NOMO-1 treated with DMSO at 0.1 percent for 48 hours (cell line): Measurements from ENCODE around the gene CALHM3.
A peak's percentile ranks its signal among the peaks of the same experiment; 100 is the strongest.
"Not testable (repeated sequence)": the region's sequence is repeated elsewhere in the genome, so short reads cannot be mapped to it uniquely, and the experiment has no call there.

Experiments used
- DNase-seq: peaks from one replicate; lab custom pipeline; 2025; ENCODE audit not compliant: unreplicated experiment; lab: John Stamatoyannopoulos, UW

Gene CALHM3, protein sequence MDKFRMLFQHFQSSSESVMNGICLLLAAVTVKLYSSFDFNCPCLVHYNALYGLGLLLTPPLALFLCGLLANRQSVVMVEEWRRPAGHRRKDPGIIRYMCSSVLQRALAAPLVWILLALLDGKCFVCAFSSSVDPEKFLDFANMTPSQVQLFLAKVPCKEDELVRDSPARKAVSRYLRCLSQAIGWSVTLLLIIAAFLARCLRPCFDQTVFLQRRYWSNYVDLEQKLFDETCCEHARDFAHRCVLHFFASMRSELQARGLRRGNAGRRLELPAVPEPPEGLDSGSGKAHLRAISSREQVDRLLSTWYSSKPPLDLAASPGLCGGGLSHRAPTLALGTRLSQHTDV

DNA sequence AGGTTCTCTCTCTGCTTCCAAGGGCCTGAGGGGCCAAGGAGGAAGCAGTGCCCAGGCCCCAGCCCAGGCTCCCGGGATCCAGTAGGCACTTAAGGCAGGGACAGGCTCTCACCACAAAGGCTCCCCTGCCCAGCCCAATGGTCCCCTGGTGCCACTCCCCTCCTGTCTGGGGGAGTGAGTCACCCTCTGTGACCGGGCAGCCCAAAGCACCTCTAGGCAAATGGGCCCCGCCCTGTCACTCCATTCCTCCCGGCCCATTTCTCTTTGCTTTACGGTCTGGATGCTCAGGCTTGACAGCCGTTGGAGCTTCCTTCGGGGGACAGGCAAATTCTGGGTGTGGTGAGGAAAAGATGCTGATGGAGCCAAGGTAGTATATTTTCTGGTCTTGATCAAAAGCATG is at the start of gene CALHM3:
Gene CALHM3 (minus strand): TSS at position 106 of the 400 bp plus-strand sequence. CDS start 208 bp downstream, outside the sequence.
- no peak for DNase-seq

DNA sequence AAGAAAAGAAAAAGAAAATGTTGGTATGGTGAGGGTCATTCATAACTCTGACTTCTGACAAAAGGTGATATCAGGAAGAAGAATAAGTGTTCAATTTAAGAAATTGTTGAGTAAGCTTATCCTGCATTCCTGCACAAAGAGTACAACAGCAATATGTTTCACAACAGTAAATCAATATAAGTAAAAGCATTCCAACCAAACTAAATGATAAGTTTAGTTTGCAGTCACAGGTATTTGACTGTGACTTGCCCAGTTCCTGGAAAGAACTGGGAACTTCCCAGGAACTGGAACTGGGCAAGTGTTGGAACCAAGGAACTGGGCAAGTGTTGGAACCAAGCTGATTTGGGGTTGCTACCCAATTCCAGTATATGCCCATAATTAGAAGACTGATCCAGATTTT is 49.5 kb upstream of the CALHM3 start:
- no peak for DNase-seq

- DNase-seq, result not testable (repeated sequence)
Measured at GRCh38 chr10:103527476-103527875, 48.4 kb upstream of the CALHM3 start.

DNA sequence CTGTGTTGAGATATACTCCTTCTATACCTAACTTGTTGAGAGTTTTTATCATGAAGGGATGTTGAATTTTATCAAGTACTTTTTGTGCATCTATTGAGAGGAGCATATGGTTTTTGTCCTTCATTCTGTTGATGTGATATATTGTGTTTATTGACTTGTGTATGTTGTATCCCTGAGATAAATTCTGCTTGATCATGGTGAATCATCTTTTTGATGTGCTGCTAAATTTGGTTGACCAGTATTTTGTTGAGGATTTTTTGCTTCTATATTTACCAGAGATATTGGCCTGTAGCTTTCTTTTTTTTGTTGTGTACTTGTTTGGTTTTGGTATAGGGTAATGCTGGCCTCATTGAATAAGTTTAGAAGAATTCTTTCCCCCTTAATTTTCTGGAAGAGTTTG is 46.9 kb upstream of the CALHM3 start:
- no peak for DNase-seq

- no peak for DNase-seq
Measured at GRCh38 chr10:103523683-103524082, 44.6 kb upstream of the CALHM3 start.

GRCh38 chr10:103522006-103522405 is 43.0 kb upstream of the CALHM3 start:
- DNase-seq, result not testable (repeated sequence)

DNA sequence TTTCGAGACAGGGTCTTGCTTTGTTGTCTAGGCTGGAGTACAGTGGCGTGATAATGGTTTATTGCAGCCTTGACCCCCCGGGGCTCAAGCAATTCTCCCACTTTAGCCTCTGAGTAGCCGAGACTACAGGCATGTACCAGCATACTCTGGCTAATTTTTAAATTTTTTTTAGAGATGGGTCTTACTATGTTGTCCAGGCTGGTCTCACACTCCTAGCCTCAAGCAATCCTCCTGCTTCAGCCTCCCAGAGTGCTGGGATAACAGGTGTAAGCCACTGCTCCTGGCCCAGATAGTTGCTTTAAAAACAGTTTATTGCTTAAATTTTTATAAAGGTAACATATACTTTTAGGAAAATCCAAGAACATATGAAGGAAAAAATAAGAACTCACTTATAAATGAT is 40.8 kb upstream of the CALHM3 start:
- DNase-seq, result no peak

- DNase-seq, result no peak
Measured at GRCh38 chr10:103517234-103518085, 38.4 kb upstream of the CALHM3 start.

DNA sequence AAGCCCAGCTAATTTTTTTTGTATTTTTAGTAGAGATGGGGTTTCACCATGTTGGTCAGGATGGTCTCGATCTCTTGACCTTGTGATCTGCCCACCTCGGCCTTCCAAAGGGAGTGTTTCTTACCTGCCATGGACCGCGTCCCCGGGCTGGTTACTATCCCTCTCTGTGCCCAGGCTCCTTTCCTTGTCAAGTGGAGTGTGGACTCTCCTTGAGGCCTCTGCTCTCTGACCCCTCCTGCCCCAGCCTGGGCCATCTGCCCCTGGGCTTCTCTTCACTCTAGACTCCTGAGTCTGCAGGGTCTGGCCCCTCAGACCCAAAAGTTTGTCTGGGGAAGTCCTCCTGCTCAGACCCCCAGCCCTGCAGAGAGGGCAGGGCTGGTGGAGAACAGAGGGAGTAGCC is 35.2 kb upstream of the CALHM3 start:
- DNase-seq, result no peak

DNA sequence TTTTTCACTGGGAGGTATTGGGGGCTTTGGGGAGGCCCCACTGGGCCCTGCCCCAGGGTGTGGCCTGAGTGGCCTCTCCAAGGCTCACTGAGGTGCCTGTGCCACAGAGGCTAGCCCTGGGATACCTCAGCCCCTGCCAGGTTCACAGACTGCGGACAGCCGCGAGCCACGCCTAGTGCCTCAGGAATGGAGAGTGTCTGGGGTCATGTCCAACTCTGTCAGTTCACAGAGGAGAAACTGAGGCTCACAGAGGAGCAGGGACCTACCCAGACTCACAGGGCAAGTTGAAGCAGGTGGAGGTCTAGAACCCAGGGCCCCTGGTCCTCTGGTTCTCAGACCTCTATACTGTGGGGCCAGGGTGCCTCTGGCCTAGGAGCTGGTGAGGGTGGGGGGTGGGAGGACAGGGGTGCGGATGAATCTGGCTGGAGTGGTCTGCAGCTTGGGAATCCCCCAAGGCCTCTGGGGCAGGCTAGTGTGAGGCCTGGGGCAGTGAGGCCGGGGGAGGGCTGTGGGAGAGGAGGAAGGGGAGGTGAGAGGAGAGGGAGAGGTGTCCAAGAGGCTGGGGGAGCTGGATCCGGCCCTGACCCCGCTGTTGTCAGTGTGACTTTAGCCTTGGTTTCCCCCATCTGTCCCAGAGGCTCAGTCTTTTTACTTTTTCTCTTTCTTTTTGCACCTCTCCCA is 34.5 kb upstream of the CALHM3 start:
- DNase-seq, result no peak

GRCh38 chr10:103512591-103513379 is 33.7 kb upstream of the CALHM3 start:
- no peak for DNase-seq

DNA sequence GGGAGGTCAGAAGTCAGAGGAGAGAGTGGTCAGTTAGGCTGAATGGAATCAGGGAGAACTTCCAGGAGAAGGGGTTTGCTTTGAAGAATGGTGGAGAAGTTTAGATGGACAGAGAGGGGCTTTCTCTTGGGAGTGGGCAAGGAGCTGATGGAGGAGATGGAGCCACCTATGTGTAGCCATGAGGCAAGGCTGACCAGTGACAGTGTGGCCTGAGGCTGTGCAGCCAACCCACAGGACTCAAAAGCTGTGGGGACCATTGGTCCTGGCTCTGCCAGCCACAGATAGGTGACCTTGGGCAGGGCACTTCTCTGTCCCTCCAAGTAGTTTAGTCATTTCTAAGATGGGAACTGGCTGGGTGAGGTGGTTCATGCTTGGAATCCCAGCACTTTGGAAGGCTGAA is 33.1 kb upstream of the CALHM3 start:
- no peak for DNase-seq

GRCh38 chr10:103510791-103511752 is 32.0 kb upstream of the CALHM3 start:
- DNase-seq, result no peak

DNA sequence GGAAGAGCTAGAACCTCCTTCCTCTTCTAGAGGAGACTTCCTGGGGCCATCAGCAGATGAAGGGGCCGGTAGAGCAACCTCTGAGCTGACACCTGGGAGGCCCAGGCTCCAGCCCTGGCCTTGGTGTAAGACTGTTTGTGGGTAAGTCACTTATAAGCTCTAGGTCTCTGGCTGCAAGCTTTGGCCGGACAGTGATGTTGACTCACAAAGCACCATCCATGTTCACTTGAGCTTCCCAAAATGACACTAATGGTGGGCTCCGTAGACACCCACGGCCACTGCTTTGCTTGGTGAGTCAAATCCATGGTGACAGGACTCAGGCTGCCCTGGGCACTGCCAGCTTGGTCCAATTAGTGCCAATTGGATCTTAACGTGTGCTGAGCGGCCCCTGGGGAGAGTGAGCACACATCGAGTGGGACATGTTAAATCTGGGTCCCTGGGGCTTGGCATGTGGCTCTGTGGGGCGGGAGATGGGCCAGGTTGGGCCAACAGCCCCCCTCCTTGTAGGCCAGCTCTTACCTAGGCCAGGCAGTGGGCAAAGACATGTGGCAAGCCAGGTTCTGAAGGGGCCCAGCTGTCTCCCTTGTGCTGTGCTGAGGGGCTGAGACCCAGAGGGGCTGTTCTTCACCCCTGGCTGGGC is 31.1 kb upstream of the CALHM3 start:
- DNase-seq, result no peak

GRCh38 chr10:103507235-103508191 is 28.5 kb upstream of the CALHM3 start:
- no peak for DNase-seq

GRCh38 chr10:103506061-103506460 is 27.0 kb upstream of the CALHM3 start:
- no peak for DNase-seq

DNA sequence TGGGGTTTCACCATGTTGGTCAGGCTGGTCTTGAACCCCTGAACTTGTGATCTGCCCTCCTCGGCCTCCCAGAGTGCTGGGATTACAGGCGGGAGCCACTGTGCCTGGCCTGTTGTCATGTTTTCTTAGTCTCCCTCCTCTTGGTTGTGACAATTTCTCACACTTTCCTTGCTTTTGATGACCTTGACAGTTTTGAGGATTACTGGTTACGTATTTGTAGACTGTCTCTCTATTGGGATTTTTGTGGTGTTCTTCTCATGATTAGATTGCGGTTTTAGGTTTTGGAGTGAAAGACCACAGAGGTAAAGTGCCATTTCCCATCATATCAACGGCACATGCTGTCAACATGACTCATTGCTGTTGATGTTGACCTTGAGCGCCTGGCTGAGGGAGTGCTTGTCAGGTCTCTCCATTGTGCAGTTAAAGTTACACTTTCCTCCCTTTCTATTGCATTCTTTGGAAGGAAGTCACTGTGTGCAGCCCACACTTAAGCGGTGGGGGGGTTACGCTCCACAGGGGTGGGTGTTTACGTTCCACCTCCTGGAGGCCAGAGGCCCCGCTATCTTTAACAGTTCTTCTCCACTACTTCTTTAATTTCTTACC is 25.2 kb upstream of the CALHM3 start:
- peak; percentile 23 for DNase-seq

- not testable (repeated sequence) for DNase-seq
Measured at GRCh38 chr10:103503777-103504176, 24.7 kb upstream of the CALHM3 start.
